GM18951 (cell line): Measurements from ENCODE around the gene CAMKMT.

Experiments used
- POLR2A ChIP-seq: IDR thresholded peaks from 4 replicates; pipeline ENCODE4 v1.6.1; 2011; ENCODE audit warnings: mild to moderate bottlenecking; ENCODE audit not compliant: insufficient read length, insufficient read depth; ENCODE audit errors: extremely low read depth
- in situ Hi-C: fragments of 300-500 bp; cut with MboI; formaldehyde crosslinking; loops from one replicate; pipeline ENCODE4 v1.12.0; 2022; ENCODE audit warnings: low sequenced_read_pairs, mixed read lengths, inconsistent platforms; ENCODE audit not compliant: unreplicated experiment

Gene CAMKMT

DNA sequence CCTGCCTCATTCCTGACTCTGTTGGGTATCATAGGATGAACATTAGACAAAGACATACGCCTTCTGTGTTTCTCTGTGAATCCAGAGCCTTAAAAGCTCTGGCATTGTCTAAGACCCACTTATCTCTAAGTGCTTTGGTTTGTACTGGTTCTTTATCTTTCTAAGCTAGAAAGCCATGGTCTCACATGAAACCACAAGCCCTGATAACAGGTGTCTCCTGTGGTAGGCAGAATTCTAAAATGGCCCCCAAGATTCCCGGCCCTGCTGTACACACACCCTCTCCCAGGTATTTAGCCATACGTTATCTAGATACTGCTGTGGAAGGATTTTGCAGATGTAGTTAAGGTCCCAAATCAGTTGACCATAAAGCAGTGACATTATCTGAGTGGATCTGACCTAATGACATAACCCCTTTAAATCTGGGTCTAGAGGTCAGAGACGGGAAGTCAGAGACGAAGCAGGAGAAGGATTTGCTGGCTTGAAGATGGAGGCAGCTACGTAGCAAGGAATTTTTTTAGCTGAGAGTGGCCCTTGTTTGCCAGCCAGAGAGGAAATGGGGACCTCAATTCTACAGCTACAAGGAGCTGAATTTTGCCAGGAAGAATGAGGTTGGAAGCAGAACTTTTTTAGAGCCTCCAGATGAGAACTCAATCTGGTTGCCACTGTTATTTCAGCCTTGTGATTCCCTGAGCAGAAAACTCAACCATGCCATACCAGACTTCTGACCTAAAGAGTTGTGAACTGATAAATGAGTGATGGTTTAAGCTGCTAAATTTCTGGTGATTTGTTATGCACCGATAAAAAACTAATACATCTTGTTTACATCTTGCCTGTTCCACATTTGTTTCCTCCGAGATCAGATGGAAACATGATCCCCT, 186.7 kb downstream of the CAMKMT start:
- no peak for TF ChIP-seq POLR2A
- in situ Hi-C loops = no loop called here

GRCh38 chr2:44549099-44549471, 187.3 kb downstream of the CAMKMT start:
- in situ Hi-C loops = no loop called here
- TF ChIP-seq POLR2A = no peak

DNA sequence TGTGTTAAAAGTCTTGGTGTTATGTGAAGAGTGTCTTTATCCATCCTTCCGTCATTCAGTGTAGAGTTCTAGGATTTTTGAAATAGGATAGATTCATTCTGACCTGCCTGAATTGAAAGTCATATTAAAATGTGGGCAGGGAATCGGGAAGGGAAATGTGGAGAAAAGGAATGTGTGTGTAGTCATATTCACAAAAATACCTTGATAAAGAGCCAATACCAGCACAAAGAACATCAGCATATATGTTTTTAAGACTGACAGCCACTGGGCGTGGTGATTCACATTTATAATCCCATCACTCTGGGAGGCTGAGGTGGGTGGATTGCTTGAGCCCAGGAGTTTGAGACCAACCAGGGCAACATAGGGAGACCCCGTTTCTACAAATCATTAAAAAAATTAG, 188.1 kb downstream of the CAMKMT start:
- in situ Hi-C loops = no loop called here
- no peak for TF ChIP-seq POLR2A

DNA sequence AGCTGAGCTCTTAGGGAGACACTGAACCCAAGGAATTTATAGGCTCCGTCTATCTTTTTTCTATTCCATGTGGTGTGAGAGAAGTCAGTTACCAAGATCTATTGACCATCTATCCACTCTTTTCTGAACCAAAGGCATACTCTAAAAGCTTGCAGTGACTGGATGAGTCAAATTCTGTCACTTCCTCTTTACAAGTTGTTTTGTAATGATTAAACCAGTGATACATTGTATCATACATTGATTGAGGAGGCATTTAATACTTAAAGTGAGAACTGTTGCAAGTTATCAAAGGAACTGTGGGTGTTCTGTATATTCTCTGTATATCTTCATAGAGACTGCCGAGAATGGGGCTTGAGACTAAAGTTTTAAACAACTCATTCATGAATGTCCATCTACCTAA, 188.8 kb downstream of the CAMKMT start:
- no peak for TF ChIP-seq POLR2A
- in situ Hi-C loops = no loop called here

DNA sequence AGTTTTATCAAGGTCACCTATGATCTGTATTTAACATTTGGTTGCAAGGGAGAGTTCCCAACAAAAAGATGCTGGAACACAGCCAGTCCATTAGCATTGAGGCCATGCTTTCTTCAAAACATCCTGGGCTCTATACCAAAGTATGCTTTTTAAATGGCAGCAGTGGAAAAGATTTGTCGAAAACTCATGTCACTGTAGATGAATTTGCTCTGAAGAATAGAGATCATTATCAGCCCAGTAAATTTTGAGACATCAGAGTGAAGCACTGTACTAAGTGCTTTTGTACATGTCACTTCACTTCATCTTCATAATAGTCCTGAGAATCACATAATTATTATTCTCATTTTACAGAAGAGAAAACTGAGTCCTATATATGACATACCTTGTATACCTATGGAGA, 189.8 kb downstream of the CAMKMT start:
- in situ Hi-C loops = no loop called here

DNA sequence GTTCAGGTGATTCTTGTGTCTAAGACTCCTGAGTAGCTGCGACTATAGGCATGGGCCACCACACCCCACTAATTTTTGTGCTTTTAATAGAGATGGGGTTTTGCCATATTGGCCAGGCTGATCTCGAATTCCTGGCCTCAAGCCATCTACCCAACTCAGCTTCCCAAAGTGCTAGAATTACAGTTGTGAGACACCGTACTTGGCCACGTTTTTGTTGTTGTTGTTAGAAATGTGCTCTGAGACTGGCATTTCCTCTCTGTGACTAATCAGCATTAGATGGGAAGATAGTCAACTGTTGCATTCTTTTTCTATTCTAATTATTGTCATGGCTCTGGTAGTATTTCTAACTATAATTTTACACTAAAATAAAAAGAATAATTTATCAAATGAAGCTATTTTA, 191.7 kb downstream of the CAMKMT start:
- TF ChIP-seq POLR2A = no peak
- in situ Hi-C loops = no loop called here

More for the DNA sequence above, 189.8 kb downstream of the CAMKMT start:
- no peak for TF ChIP-seq POLR2A

DNA sequence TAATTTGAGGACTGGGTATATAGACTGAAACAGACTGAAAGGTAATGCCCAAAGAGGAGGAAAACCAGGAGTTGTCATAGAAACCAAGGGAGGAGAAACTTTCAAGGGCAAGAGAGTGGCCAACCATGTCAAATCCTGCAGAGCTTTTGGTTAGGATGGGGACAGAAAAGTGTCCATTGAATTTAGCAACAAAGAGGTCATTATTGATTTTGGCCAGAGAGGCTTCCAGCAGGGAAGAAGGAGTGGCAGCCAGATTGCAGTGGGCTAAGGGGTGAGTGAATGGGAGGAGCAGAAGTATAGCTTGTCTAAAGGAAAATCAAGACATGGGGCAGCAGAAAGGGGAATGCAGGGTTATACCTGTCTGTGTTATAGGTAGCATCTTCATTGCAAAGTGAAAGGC, 194.0 kb downstream of the CAMKMT start:
- no peak for TF ChIP-seq POLR2A
- in situ Hi-C loops = no loop called here

DNA sequence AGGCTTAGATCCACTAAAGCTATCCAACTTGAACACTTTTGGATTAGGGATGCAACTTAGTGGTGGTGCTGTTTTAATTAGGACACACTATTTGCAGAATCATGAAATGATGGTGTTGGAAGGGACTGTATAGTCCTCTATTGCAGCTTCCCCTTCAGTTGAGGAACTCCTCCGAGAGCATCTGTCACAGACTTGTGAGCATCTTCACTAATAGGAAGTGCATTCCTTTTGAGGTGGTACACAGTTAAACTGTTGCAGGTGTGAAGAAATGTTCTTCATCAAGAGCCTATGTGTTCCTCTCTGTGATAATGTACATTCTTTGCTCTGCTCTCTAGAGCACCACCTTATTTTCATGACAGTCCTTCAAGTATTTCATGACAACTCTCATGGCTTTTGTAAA, 197.4 kb downstream of the CAMKMT start:
- in situ Hi-C loops = no loop called here
- TF ChIP-seq POLR2A = no peak

GRCh38 chr2:44560352-44560751, 198.6 kb downstream of the CAMKMT start:
- TF ChIP-seq POLR2A = no peak
- in situ Hi-C loops = no loop called here

DNA sequence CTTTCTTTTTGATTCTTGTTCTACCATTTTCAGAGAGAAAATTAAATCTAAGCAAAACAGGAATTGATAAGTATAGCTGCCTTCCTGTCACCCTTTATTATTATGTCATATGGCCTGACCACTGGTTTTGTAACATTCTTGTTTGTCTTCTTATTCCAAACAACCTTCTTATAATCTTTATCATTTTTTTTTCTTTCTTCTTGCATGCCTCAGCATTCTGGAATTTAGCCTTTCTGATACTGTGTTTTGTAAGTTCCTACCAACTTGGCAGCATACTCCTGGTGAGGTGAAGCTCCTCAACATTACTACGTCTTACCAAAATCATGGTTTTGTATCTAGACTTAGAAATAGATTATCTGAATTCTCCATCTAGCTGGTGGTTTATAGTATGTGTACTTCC, 199.2 kb downstream of the CAMKMT start:
- no peak for TF ChIP-seq POLR2A
- in situ Hi-C loops = no loop called here

- no peak for TF ChIP-seq POLR2A
- in situ Hi-C loops = no loop called here
Observed at GRCh38 chr2:44562737-44563136, 201.0 kb downstream of the CAMKMT start.

GRCh38 chr2:44564752-44565151, 203.0 kb downstream of the CAMKMT start:
- in situ Hi-C loops = no loop called here
- no peak for TF ChIP-seq POLR2A

DNA sequence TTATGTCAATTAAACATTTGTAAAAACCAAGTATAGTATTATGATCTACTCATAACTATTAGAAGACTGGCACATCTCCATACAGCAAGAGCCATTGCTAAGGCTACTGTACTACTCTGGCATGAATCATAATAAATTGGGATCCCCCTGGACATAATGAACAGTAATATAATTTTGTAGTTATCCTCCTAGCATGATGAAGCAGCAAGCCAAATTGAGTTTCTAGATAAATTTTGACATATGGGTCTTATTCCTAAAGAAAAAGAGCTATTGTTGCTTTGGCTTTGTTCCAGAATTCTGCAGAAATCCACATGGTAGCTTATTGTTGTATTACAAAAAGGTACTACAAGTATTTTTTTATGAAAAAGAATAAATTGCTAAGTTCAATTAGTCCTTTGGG, 204.3 kb downstream of the CAMKMT start:
- in situ Hi-C loops = no loop called here
- TF ChIP-seq POLR2A = no peak

- in situ Hi-C loops = no loop called here
- no peak for TF ChIP-seq POLR2A
Observed at GRCh38 chr2:44569491-44569890, 207.7 kb downstream of the CAMKMT start.
